Astrocyte (in vitro differentiated cells and primary cell): ENCODE measurements around the gene FEM1B. TPM values are rescaled to one million over a fixed set of nuclear protein-coding genes. Genes with fewer than 3 reads are reported as not detected.

ENCODE experiments used
- DNase-seq: peaks from one replicate; pipeline ENCODE4 v3.0.0-alpha.2; 2010; ENCODE audit warnings: low read depth
- FAIRE-seq: peaks from 2 replicates; lab custom pipeline; 2011; peaks lifted over from hg19 to GRCh38; lab: Jason Lieb, UNC
- H2AFZ ChIP-seq: 2 replicates; pipeline ENCODE4 v1.6.0; 2012; ENCODE audit warnings: low read depth, low read length, inconsistent platforms
- H3K27ac ChIP-seq: 2 replicates; pipeline ENCODE4 v1.5.1; 2011; ENCODE audit warnings: low read depth, low read length, inconsistent platforms
- H3K27me3 ChIP-seq: 2 replicates; pipeline ENCODE4 v1.6.0; 2011; ENCODE audit warnings: low read length, inconsistent platforms; ENCODE audit not compliant: insufficient read depth
- H3K36me3 ChIP-seq: 2 replicates; pipeline ENCODE4 v1.5.1; 2011; ENCODE audit warnings: low read length, inconsistent platforms; ENCODE audit not compliant: insufficient read depth
- H3K4me1 ChIP-seq: 2 replicates; pipeline ENCODE4 v1.5.1; 2011; ENCODE audit warnings: low read length, inconsistent platforms; ENCODE audit not compliant: insufficient read depth
- H3K4me2 ChIP-seq: 2 replicates; pipeline ENCODE4 v1.6.0; 2012; ENCODE audit warnings: low read length, inconsistent platforms
- H3K4me3 ChIP-seq: 2 replicates; pipeline ENCODE4 v1.5.1; 2011; ENCODE audit warnings: low read depth, mild to moderate bottlenecking, low read length, inconsistent platforms; ENCODE audit not compliant: insufficient read depth
- H3K79me2 ChIP-seq: 2 replicates; pipeline ENCODE4 v1.6.0; 2012; ENCODE audit warnings: mild to moderate bottlenecking, low read length, inconsistent platforms; ENCODE audit not compliant: insufficient read depth
- H3K9ac ChIP-seq: 2 replicates; pipeline ENCODE4 v1.6.0; 2012; ENCODE audit warnings: mild to moderate bottlenecking, low read length, inconsistent platforms
- H3K9me3 ChIP-seq: 2 replicates; pipeline ENCODE4 v1.5.1; 2012; ENCODE audit warnings: low read depth, mild to moderate bottlenecking, low read length, inconsistent platforms; ENCODE audit not compliant: insufficient read depth
- H4K20me1 ChIP-seq: 2 replicates; pipeline ENCODE4 v1.6.0; 2012; ENCODE audit warnings: low read length, inconsistent platforms; ENCODE audit not compliant: insufficient read depth
- H3K27ac Mint-ChIP-seq: one replicate; pipeline ENCODE4 v1.8.0; 2021; ENCODE audit warnings: mild to moderate bottlenecking, mixed read lengths; ENCODE audit not compliant: unreplicated experiment
- H3K27me3 Mint-ChIP-seq: one replicate; pipeline ENCODE4 v1.8.0; 2021; ENCODE audit warnings: low read depth, mixed read lengths; ENCODE audit not compliant: unreplicated experiment
- H3K36me3 Mint-ChIP-seq: one replicate; pipeline ENCODE4 v1.8.0; 2021; ENCODE audit warnings: low read depth, mixed read lengths; ENCODE audit not compliant: unreplicated experiment
- H3K4me1 Mint-ChIP-seq: one replicate; pipeline ENCODE4 v1.8.0; 2021; ENCODE audit warnings: low read depth, mixed read lengths; ENCODE audit not compliant: unreplicated experiment
- H3K4me3 Mint-ChIP-seq: one replicate; pipeline ENCODE4 v1.8.0; 2021; ENCODE audit warnings: mild to moderate bottlenecking, moderate library complexity, mixed read lengths; ENCODE audit not compliant: unreplicated experiment
- H3K9me3 Mint-ChIP-seq: one replicate; pipeline ENCODE4 v1.8.0; 2021; ENCODE audit warnings: mild to moderate bottlenecking, mixed read lengths; ENCODE audit not compliant: unreplicated experiment
- CTCF ChIP-seq: IDR thresholded peaks from 2 replicates; pipeline ENCODE4 v1.5.1; 2011; ENCODE audit warnings: low read depth, mild to moderate bottlenecking, inconsistent platforms, low read length, moderate library complexity; ENCODE audit not compliant: insufficient read depth
- EZH2 ChIP-seq: IDR thresholded peaks from 2 replicates; pipeline ENCODE4 v1.6.1; 2012; ENCODE audit warnings: mild to moderate bottlenecking, low read length, inconsistent platforms; ENCODE audit not compliant: insufficient read depth
- total RNA-seq: library from RNA; stranded (reverse); gene quantifications from 2 replicates; pipeline ENCODE4 v1.2.1, GENCODE V29; 2021

Gene FEM1B
- total RNA-seq, 1 donor from 2014 or later, result 38.6 TPM

GRCh38 chr15:68290715-68291114 is 13.2 kb downstream of the FEM1B start:
- Histone ChIP-seq H3K36me3 (peaks cover 35% of the 10 kb centered on the region), H3K4me2 (no peak overlapping the region), H3K4me1 (no peaks in the 10 kb centered on the region), H3K27me3 (no peaks in the 10 kb centered on the region), H3K79me2 (peaks cover 99% of the 10 kb centered on the region), H3K27ac (no peak overlapping the region), H3K9ac (no peak overlapping the region), H2AFZ (no peak overlapping the region), H3K4me3 (no peak overlapping the region), H4K20me1 (peaks cover 84% of the 10 kb centered on the region), H3K9me3 (no peaks in the 10 kb centered on the region)
- peaks cover 10% of the 10 kb centered on the region for H3K4me1 Mint-ChIP-seq
- no peak for FAIRE-seq
- no peak overlapping the region for H3K4me3 Mint-ChIP-seq
- H3K27me3 Mint-ChIP-seq, result no peaks in the 10 kb centered on the region
- H3K36me3 Mint-ChIP-seq, result peaks cover 14% of the 10 kb centered on the region
- DNase-seq, result no peak
- no peaks in the 10 kb centered on the region for H3K9me3 Mint-ChIP-seq
- H3K27ac Mint-ChIP-seq, result no peak overlapping the region
- TF ChIP-seq EZH2, result no peak
- TF ChIP-seq CTCF, result no peak

- peaks cover 71% of the 10 kb centered on the region for H4K20me1 ChIP-seq
- peaks cover 35% of the 10 kb centered on the region for H3K36me3 ChIP-seq
- Mint-ChIP-seq H3K36me3 (peaks cover 14% of the 10 kb centered on the region), H3K27me3 (no peaks in the 10 kb centered on the region), H3K9me3 (no peaks in the 10 kb centered on the region), H3K4me3 (no peak overlapping the region), H3K27ac (no peak overlapping the region), H3K4me1 (peaks cover 10% of the 10 kb centered on the region)
- H3K4me1 ChIP-seq, result no peaks in the 10 kb centered on the region
- no peaks in the 10 kb centered on the region for H3K27me3 ChIP-seq
- H2AFZ ChIP-seq, result no peak overlapping the region
- H3K27ac ChIP-seq, result no peak overlapping the region
- TF ChIP-seq EZH2 (no peak), CTCF (no peak)
- H3K9ac ChIP-seq, result no peak overlapping the region
- DNase-seq (no peak), FAIRE-seq (no peak)
- H3K4me3 ChIP-seq, result no peak overlapping the region
- no peaks in the 10 kb centered on the region for H3K9me3 ChIP-seq
- H3K4me2 ChIP-seq, result no peak overlapping the region
- H3K79me2 ChIP-seq, result peaks cover 88% of the 10 kb centered on the region
These were observed 14.7 kb downstream of the FEM1B start for GRCh38 chr15:68292157-68292781.

GRCh38 chr15:68292967-68293366 is 15.4 kb downstream of the FEM1B start:
- no peak overlapping the region for H3K4me3 Mint-ChIP-seq
- H3K36me3 Mint-ChIP-seq, result peaks cover 12% of the 10 kb centered on the region
- DNase-seq, result no peak
- H2AFZ ChIP-seq, result no peak overlapping the region
- H3K4me2 ChIP-seq, result no peak overlapping the region
- H3K27me3 ChIP-seq, result no peaks in the 10 kb centered on the region
- no peak overlapping the region for H3K9ac ChIP-seq
- H3K27ac ChIP-seq, result no peak overlapping the region
- H3K79me2 ChIP-seq, result peaks cover 81% of the 10 kb centered on the region
- H3K9me3 ChIP-seq, result no peaks in the 10 kb centered on the region
- H3K4me1 Mint-ChIP-seq, result peaks cover 9% of the 10 kb centered on the region
- no peaks in the 10 kb centered on the region for H3K4me1 ChIP-seq
- FAIRE-seq, result no peak
- no peaks in the 10 kb centered on the region for H3K27me3 Mint-ChIP-seq
- no peak overlapping the region for H3K27ac Mint-ChIP-seq
- H3K4me3 ChIP-seq, result no peak overlapping the region
- no peaks in the 10 kb centered on the region for H3K9me3 Mint-ChIP-seq
- peaks cover 64% of the 10 kb centered on the region for H4K20me1 ChIP-seq
- no peak for TF ChIP-seq EZH2
- TF ChIP-seq CTCF, result no peak
- peaks cover 35% of the 10 kb centered on the region for H3K36me3 ChIP-seq
